ENCODE measurements around the gene EFNA2.

- TF ChIP-seq BHLHE40 (IDR thresholded peaks at IDR 0.05; ENCODE audit: borderline replicate concordance), result no peak
- TF ChIP-seq FOXA1 (IDR thresholded peaks at IDR 0.05), result no peak
- TF ChIP-seq PKNOX1 (IDR thresholded peaks at IDR 0.05), result no peak
Measured at GRCh38 chr19:1325568-1326294, 40.1 kb downstream of the EFNA2 start.

All from HEK293T (cell line).